SU-DHL-6 (cell line): ENCODE measurements around the gene KRT4.

ENCODE experiments used
- H2AFZ ChIP-seq: fragments of 200-600 bp; sonication (generic); 2 replicates; pipeline ENCODE4 v1.6.1; 2014; ENCODE audit warnings: low read depth, mild to moderate bottlenecking, moderate library complexity, mixed read lengths, antibody characterized with exemption, low read length; ENCODE audit not compliant: severe bottlenecking
- H3F3A ChIP-seq: fragments of 200-600 bp; shearing (Covaris generic); 2 replicates; pipeline ENCODE4 v1.6.0; 2016; ENCODE audit warnings: antibody characterized with exemption, mild to moderate bottlenecking; ENCODE audit not compliant: insufficient read depth
- H3K27ac ChIP-seq: fragments of 200-600 bp; sonication (generic); 2 replicates; pipeline ENCODE4 v1.5.1; 2016; ENCODE audit warnings: low read depth, mild to moderate bottlenecking, low read length, moderate library complexity, mixed read lengths
- H3K27me3 ChIP-seq: fragments of 200-600 bp; sonication (generic), shearing (Covaris generic); 2 replicates; pipeline ENCODE4 v1.6.0; 2014; ENCODE audit warnings: mild to moderate bottlenecking, low read length
- H3K36me3 ChIP-seq: fragments of 200-600 bp; sonication (generic); 2 replicates; pipeline ENCODE4 v1.6.1; 2014; ENCODE audit warnings: mild to moderate bottlenecking, low read length, mixed read lengths
- H3K4me2 ChIP-seq: fragments of 300-600, 200-600 bp; shearing (Covaris generic), sonication (generic); 2 replicates; pipeline ENCODE4 v1.6.0; 2014; ENCODE audit warnings: low read length, low read depth, mild to moderate bottlenecking; ENCODE audit not compliant: poor library complexity, severe bottlenecking
- H3K4me3 ChIP-seq: fragments of 200-600 bp; sonication (generic); 2 replicates; pipeline ENCODE4 v1.5.1; 2014; ENCODE audit warnings: antibody characterized with exemption, low read length, mild to moderate bottlenecking, mixed read lengths; ENCODE audit not compliant: insufficient read depth, poor library complexity, severe bottlenecking
- H3K79me2 ChIP-seq: fragments of 200-600 bp; sonication (generic); 2 replicates; pipeline ENCODE4 v1.6.1; 2014; ENCODE audit warnings: mild to moderate bottlenecking, low read length, moderate library complexity; ENCODE audit not compliant: insufficient read depth
- H3K9ac ChIP-seq: fragments of 200-600 bp; sonication (generic); 2 replicates; pipeline ENCODE4 v1.7.0; 2014; ENCODE audit warnings: mild to moderate bottlenecking, low read length
- H3K9me2 ChIP-seq: fragments of 200-600 bp; sonication (generic); replicated peaks from 2 replicates; pipeline ENCODE4 v1.6.1; 2014; ENCODE audit warnings: low read length; ENCODE audit not compliant: insufficient read depth
- H3K9me3 ChIP-seq: fragments of 200-600 bp; sonication (generic); 2 replicates; pipeline ENCODE4 v1.6.1; 2014; ENCODE audit warnings: low read length, mixed read lengths; ENCODE audit not compliant: insufficient read depth
- H4K20me1 ChIP-seq: fragments of 200-600 bp; sonication (generic); 2 replicates; pipeline ENCODE4 v1.6.1; 2014; ENCODE audit warnings: low read depth, mild to moderate bottlenecking, antibody characterized with exemption, low read length, moderate library complexity, mixed read lengths
- EZH2phosphoT487 ChIP-seq: fragments of 200-600 bp; sonication (generic), shearing (Covaris generic); conservative IDR thresholded peaks from 2 replicates; pipeline ENCODE4 v1.6.1; 2018; ENCODE audit warnings: mild to moderate bottlenecking, antibody characterized with exemption, low read length, moderate library complexity, mixed read lengths
- TF ChIP-seq, protein P1 (sequence below): fragments of 200-600 bp; sonication (generic); IDR thresholded peaks from one replicate; pipeline ENCODE4 v1.5.1; 2017; ENCODE audit warnings: antibody characterized with exemption, mild to moderate bottlenecking, low read length, moderate library complexity; ENCODE audit not compliant: insufficient read depth, poor library complexity, severe bottlenecking

The KRT4 gene

DNA sequence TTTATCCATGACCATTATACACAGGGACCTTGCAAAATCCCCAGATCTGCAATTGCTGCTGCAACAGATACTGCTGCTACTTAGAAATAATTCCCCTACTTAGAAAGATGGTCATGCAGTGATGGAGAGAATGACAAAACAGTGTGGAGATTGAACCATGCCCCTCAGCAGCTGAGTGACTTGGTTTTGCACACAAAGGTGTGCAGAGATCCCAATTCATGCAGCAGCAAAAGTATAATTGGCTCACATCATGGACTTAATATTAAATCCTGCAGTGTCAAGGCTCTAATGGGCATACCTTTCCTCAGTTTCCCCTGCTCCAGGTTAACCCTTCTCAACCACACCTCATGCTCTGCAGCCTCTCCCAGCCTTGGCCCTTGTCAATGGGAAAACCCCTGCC lies 37.9 kb upstream of the KRT4 start:
- H3K79me2 ChIP-seq: no peaks in the 10 kb centered on the region
- no peak overlapping the region for H3K4me2 ChIP-seq
- H3K9ac ChIP-seq: no peak overlapping the region
- no peak overlapping the region for H3K4me3 ChIP-seq
- no peak overlapping the region for H2AFZ ChIP-seq
- no peaks in the 10 kb centered on the region for H4K20me1 ChIP-seq
- H3K27me3 ChIP-seq: no peaks in the 10 kb centered on the region
- H3K9me2 ChIP-seq: no peaks in the 10 kb centered on the region
- H3K36me3 ChIP-seq: no peaks in the 10 kb centered on the region
- no peaks in the 10 kb centered on the region for H3K9me3 ChIP-seq
- no peak for TF ChIP-seq EZH2phosphoT487
- TF ChIP-seq, protein P1, sequence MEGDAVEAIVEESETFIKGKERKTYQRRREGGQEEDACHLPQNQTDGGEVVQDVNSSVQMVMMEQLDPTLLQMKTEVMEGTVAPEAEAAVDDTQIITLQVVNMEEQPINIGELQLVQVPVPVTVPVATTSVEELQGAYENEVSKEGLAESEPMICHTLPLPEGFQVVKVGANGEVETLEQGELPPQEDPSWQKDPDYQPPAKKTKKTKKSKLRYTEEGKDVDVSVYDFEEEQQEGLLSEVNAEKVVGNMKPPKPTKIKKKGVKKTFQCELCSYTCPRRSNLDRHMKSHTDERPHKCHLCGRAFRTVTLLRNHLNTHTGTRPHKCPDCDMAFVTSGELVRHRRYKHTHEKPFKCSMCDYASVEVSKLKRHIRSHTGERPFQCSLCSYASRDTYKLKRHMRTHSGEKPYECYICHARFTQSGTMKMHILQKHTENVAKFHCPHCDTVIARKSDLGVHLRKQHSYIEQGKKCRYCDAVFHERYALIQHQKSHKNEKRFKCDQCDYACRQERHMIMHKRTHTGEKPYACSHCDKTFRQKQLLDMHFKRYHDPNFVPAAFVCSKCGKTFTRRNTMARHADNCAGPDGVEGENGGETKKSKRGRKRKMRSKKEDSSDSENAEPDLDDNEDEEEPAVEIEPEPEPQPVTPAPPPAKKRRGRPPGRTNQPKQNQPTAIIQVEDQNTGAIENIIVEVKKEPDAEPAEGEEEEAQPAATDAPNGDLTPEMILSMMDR: no peak
- no peaks in the 10 kb centered on the region for H3F3A ChIP-seq
- no peak overlapping the region for H3K27ac ChIP-seq

DNA sequence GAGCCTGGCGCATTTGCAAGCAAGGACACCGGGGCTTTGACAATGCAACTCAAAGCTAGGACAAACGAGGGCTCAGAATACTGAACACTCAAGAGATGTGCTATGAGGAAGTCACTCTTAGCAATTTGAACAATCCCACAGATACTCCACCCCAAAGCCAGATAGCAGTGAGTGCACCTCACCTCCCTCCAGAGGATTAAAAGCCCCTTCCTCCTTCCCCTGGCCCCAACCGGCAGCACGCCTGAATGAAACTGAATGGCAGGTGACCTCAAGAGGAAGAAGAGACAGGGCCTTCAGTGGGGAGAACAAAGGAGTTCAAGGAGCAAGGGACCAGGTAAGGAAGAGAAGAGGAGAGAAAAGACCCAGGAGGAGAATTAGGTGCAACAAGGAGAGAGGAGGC lies 36.8 kb upstream of the KRT4 start:
- Histone ChIP-seq H3K9ac (no peak overlapping the region), H3K27ac (no peak overlapping the region), H3K27me3 (no peaks in the 10 kb centered on the region), H3K4me2 (no peak overlapping the region), H3K4me3 (no peak overlapping the region), H4K20me1 (no peaks in the 10 kb centered on the region), H3K36me3 (no peaks in the 10 kb centered on the region), H3K79me2 (no peaks in the 10 kb centered on the region), H3F3A (no peaks in the 10 kb centered on the region), H2AFZ (no peak overlapping the region), H3K9me3 (no peaks in the 10 kb centered on the region), H3K9me2 (no peaks in the 10 kb centered on the region)
- TF ChIP-seq, protein P1: no peak
- TF ChIP-seq EZH2phosphoT487: no peak

DNA sequence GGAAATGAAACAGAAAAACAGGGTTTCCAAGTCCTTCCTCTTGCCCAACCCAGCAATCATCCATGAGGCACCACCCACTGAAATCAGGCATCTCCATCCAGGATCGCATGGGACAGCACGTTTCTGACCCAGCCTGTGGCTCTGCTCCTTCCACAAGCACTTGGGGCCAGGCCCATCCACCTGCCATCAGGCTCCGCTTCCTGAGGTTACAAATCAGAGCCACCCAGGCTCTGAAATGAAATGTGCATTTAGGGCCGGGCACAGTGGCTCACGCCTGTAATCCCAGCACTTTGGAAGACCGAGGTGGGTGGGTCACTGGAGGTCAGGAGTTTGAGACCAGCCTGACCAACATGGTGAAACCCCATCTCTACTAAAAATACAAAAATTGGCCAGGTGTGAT lies 35.6 kb upstream of the KRT4 start:
- no peak overlapping the region for H3K4me3 ChIP-seq
- H3K79me2 ChIP-seq: no peaks in the 10 kb centered on the region
- H2AFZ ChIP-seq: no peak overlapping the region
- H3K36me3 ChIP-seq: no peaks in the 10 kb centered on the region
- H3K9me2 ChIP-seq: no peaks in the 10 kb centered on the region
- no peak overlapping the region for H3K9ac ChIP-seq
- TF ChIP-seq EZH2phosphoT487: no peak
- TF ChIP-seq, protein P1: no peak
- no peaks in the 10 kb centered on the region for H4K20me1 ChIP-seq
- H3K27ac ChIP-seq: no peak overlapping the region
- no peak overlapping the region for H3K4me2 ChIP-seq
- no peaks in the 10 kb centered on the region for H3K27me3 ChIP-seq
- H3K9me3 ChIP-seq: no peaks in the 10 kb centered on the region
- no peaks in the 10 kb centered on the region for H3F3A ChIP-seq
